Hepatocyte (in vitro differentiated cells): Measurements from ENCODE around the gene POLE2. TPM values are rescaled to one million over a fixed set of nuclear protein-coding genes. Genes with fewer than 3 reads are reported as not detected.

Experiments used
- DNase-seq: peaks from one replicate; pipeline ENCODE4 v3.0.0-alpha.2; 2016; ENCODE audit warnings: low spot score
- H2AFZ ChIP-seq: fragments of 200-600 bp; sonication (generic); 2 replicates; pipeline ENCODE4 v1.6.0; 2016; ENCODE audit warnings: antibody characterized with exemption, mild to moderate bottlenecking
- H3K27ac ChIP-seq: fragments of 200-600 bp; sonication (generic); 2 replicates; pipeline ENCODE4 v1.5.1; 2016; ENCODE audit warnings: mild to moderate bottlenecking
- H3K27me3 ChIP-seq: fragments of 200-600 bp; sonication (generic); 2 replicates; pipeline ENCODE4 v1.6.1; 2016
- H3K36me3 ChIP-seq: fragments of 200-600 bp; sonication (generic); replicated peaks from 2 replicates; pipeline ENCODE4 v1.5.1; 2016; ENCODE audit warnings: low read depth; ENCODE audit not compliant: insufficient read depth
- H3K4me1 ChIP-seq: fragments of 200-600 bp; sonication (generic); 2 replicates; pipeline ENCODE4 v1.5.1; 2016; ENCODE audit warnings: mild to moderate bottlenecking, moderate library complexity; ENCODE audit not compliant: insufficient read depth
- H3K4me2 ChIP-seq: fragments of 200-600 bp; sonication (generic); 2 replicates; pipeline ENCODE4 v1.6.0; 2016
- H3K4me3 ChIP-seq: fragments of 200-600 bp; sonication (generic); 2 replicates; pipeline ENCODE4 v1.5.1; 2016; ENCODE audit warnings: mild to moderate bottlenecking
- H3K79me2 ChIP-seq: fragments of 200-600 bp; sonication (generic); 2 replicates; pipeline ENCODE4 v1.6.0; 2017; ENCODE audit warnings: mild to moderate bottlenecking
- H3K9me2 ChIP-seq: fragments of 200-600 bp; sonication (generic); replicated peaks from 2 replicates; pipeline ENCODE4 v1.6.0; 2017; ENCODE audit warnings: mild to moderate bottlenecking; ENCODE audit not compliant: insufficient read depth
- H3K9me3 ChIP-seq: fragments of 200-600 bp; sonication (generic); 2 replicates; pipeline ENCODE4 v1.5.1; 2016; ENCODE audit warnings: low read depth, mild to moderate bottlenecking
- H4K20me1 ChIP-seq: fragments of 200-600 bp; sonication (generic); 2 replicates; pipeline ENCODE4 v1.6.0; 2016; ENCODE audit warnings: mild to moderate bottlenecking; ENCODE audit not compliant: insufficient read depth, poor library complexity, severe bottlenecking
- CTCF ChIP-seq: fragments of 200-600 bp; sonication (generic); IDR thresholded peaks from 2 replicates; pipeline ENCODE4 v1.5.1; 2016; ENCODE audit warnings: antibody characterized with exemption, mild to moderate bottlenecking; ENCODE audit not compliant: poor library complexity
- EZH2 ChIP-seq: fragments of 200-600 bp; sonication (generic); IDR thresholded peaks from 2 replicates; pipeline ENCODE4 v1.6.1; 2016; ENCODE audit warnings: antibody characterized with exemption, mild to moderate bottlenecking, borderline replicate concordance
- EZH2phosphoT487 ChIP-seq: fragments of 200-600 bp; sonication (generic); IDR thresholded peaks from one replicate; pipeline ENCODE4 v1.6.1; 2018; ENCODE audit warnings: antibody characterized with exemption, mild to moderate bottlenecking, low read depth, moderate library complexity; ENCODE audit not compliant: unreplicated experiment, severe bottlenecking
- WGBS: methylation state at CpG from one replicate; pipeline ENCODE4 v1.1.6; 2016; ENCODE audit warnings: low lambda C conversion rate; ENCODE audit errors: missing lambda C conversion rate; 5-methylcytosine and 5-hydroxymethylcytosine counted together
- polyA plus RNA-seq: library from polyadenylated mRNA; unstranded; fragments of >200 nt; fragmentation: Nextera tagmentation; extraction: Ambion mirVana; gene quantifications from 2 replicates; pipeline ENCODE4 v1.2.1, GENCODE V29; 2016
- total RNA-seq: library from RNA; depleted of rRNA; stranded (reverse); fragments of >200 nt; gene quantifications from 2 replicates; pipeline ENCODE4 v1.2.3, GENCODE V29; 2014

The POLE2 gene
- total and polyA plus RNA-seq, 2 experiments from 2014 or later, result 3.9 to 7.6 TPM

GRCh38 chr14:49653508-49653907, 34.5 kb downstream of the POLE2 start:
- no peak overlapping the region for H3K4me2 ChIP-seq
- H3K36me3 ChIP-seq, result no peaks in the 10 kb centered on the region
- H3K9me2 ChIP-seq, result no peaks in the 10 kb centered on the region
- no peak for DNase-seq
- no peaks in the 10 kb centered on the region for H3K9me3 ChIP-seq
- H3K4me3 ChIP-seq, result no peak overlapping the region
- no peak overlapping the region for H2AFZ ChIP-seq
- no peaks in the 10 kb centered on the region for H3K27me3 ChIP-seq
- 95% methylated on average over 6 of the region's 6 CpGs for WGBS
- TF ChIP-seq CTCF (no peak), EZH2phosphoT487 (no peak), EZH2 (no peak)
- no peaks in the 10 kb centered on the region for H4K20me1 ChIP-seq
- no peaks in the 10 kb centered on the region for H3K4me1 ChIP-seq
- no peak overlapping the region for H3K27ac ChIP-seq
- peaks cover 5% of the 10 kb centered on the region for H3K79me2 ChIP-seq

GRCh38 chr14:49642163-49642562, 45.9 kb downstream of the POLE2 start:
- Histone ChIP-seq H3K4me1 (peaks cover 30% of the 10 kb centered on the region), H3K9me2 (no peaks in the 10 kb centered on the region), H3K79me2 (peaks cover 64% of the 10 kb centered on the region), H4K20me1 (no peaks in the 10 kb centered on the region), H3K9me3 (no peaks in the 10 kb centered on the region), H3K4me2 (peak overlapping the region; percentile 61), H3K36me3 (no peaks in the 10 kb centered on the region), H3K4me3 (no peak overlapping the region), H3K27ac (peak overlapping the region; percentile 58), H3K27me3 (no peaks in the 10 kb centered on the region), H2AFZ (no peak overlapping the region)
- no peak for TF ChIP-seq EZH2
- TF ChIP-seq CTCF, result no peak
- TF ChIP-seq EZH2phosphoT487, result no peak
- DNase-seq, result no peak

DNA sequence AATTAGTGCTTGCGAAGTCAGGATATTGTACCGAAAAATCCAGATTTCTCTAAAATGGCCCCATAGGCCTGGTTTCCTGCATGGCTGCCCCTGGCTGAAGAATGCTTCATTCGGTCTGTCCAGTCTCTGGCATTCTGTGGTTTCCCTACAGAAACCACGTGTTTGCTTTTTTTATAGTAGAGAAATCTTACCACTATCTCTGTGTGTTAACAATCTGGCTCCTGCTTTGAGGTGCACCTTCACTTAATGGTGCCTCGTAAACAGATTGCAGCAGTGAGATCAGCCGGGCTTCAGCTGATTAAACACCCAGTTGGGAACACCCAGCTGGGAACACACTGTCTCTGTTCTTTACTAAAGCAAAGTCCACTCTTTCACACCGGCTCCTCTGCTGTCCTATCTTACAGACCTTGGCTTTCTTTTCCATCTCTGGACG, 46.3 kb downstream of the POLE2 start:
- Histone ChIP-seq H3K9me2 (no peaks in the 10 kb centered on the region), H2AFZ (no peak overlapping the region), H3K4me1 (peaks cover 31% of the 10 kb centered on the region), H3K4me2 (peak overlapping the region; percentile 61), H3K27ac (peak overlapping the region; percentile 63), H4K20me1 (no peaks in the 10 kb centered on the region), H3K27me3 (no peaks in the 10 kb centered on the region), H3K4me3 (no peak overlapping the region), H3K36me3 (no peaks in the 10 kb centered on the region), H3K79me2 (peaks cover 65% of the 10 kb centered on the region), H3K9me3 (no peaks in the 10 kb centered on the region)
- peak; percentile 82 for DNase-seq
- TF ChIP-seq EZH2, result no peak
- TF ChIP-seq EZH2phosphoT487, result no peak
- TF ChIP-seq CTCF, result no peak
- 41% methylated on average over 8 of the region's 8 CpGs for WGBS
